Neural progenitor cell (in vitro differentiated cells): ENCODE results near the gene MTHFR.

Experiments used
- EZH2 ChIP-seq: fragments of 200-600 bp; sonication (generic); IDR thresholded peaks from 2 replicates; pipeline ENCODE4 v1.6.1; 2017; ENCODE audit warnings: antibody characterized with exemption, mild to moderate bottlenecking, moderate library complexity
- TF ChIP-seq, protein P1 (sequence below): fragments of 200-600 bp; sonication (generic); IDR thresholded peaks from 2 replicates; pipeline ENCODE4 v1.5.1; 2017; ENCODE audit warnings: antibody characterized with exemption, mild to moderate bottlenecking

DNA sequence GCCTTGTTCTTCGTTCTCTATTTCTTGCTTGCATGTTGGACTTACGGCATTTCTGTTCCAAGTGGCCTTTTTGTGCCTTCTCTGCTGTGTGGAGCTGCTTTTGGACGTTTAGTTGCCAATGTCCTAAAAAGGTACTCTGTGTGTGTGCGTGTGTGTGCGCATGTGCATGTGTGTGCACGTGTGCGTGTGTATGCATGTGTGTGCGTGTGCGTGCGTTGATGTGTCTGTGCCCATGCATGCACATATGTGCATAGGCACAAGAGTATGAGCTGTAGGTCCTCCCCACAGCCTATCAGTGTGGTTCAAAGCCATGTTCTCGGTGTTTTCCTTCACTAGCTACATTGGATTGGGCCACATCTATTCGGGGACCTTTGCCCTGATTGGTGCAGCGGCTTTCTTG is 28.1 kb upstream of the MTHFR start:
- no peak for TF ChIP-seq EZH2
- TF ChIP-seq, protein P1, sequence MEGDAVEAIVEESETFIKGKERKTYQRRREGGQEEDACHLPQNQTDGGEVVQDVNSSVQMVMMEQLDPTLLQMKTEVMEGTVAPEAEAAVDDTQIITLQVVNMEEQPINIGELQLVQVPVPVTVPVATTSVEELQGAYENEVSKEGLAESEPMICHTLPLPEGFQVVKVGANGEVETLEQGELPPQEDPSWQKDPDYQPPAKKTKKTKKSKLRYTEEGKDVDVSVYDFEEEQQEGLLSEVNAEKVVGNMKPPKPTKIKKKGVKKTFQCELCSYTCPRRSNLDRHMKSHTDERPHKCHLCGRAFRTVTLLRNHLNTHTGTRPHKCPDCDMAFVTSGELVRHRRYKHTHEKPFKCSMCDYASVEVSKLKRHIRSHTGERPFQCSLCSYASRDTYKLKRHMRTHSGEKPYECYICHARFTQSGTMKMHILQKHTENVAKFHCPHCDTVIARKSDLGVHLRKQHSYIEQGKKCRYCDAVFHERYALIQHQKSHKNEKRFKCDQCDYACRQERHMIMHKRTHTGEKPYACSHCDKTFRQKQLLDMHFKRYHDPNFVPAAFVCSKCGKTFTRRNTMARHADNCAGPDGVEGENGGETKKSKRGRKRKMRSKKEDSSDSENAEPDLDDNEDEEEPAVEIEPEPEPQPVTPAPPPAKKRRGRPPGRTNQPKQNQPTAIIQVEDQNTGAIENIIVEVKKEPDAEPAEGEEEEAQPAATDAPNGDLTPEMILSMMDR = no peak
